VCaP (cell line): ENCODE measurements around the gene GSG1L.

Source experiments
- H3K27ac ChIP-seq: fragments of 450-650 bp; 2 replicates; pipeline ENCODE4 v1.5.1; 2017
- TF ChIP-seq, protein P1 (sequence below): fragments of 450-650 bp; conservative IDR thresholded peaks from 2 replicates; pipeline ENCODE4 v1.5.1; 2017; ENCODE audit warnings: mild to moderate bottlenecking, moderate library complexity

Gene GSG1L

GRCh38 chr16:27849621-27850020, 213.9 kb downstream of the GSG1L start:
- no peak overlapping the region for H3K27ac ChIP-seq
- TF ChIP-seq, protein P1, sequence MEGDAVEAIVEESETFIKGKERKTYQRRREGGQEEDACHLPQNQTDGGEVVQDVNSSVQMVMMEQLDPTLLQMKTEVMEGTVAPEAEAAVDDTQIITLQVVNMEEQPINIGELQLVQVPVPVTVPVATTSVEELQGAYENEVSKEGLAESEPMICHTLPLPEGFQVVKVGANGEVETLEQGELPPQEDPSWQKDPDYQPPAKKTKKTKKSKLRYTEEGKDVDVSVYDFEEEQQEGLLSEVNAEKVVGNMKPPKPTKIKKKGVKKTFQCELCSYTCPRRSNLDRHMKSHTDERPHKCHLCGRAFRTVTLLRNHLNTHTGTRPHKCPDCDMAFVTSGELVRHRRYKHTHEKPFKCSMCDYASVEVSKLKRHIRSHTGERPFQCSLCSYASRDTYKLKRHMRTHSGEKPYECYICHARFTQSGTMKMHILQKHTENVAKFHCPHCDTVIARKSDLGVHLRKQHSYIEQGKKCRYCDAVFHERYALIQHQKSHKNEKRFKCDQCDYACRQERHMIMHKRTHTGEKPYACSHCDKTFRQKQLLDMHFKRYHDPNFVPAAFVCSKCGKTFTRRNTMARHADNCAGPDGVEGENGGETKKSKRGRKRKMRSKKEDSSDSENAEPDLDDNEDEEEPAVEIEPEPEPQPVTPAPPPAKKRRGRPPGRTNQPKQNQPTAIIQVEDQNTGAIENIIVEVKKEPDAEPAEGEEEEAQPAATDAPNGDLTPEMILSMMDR = no peak

DNA sequence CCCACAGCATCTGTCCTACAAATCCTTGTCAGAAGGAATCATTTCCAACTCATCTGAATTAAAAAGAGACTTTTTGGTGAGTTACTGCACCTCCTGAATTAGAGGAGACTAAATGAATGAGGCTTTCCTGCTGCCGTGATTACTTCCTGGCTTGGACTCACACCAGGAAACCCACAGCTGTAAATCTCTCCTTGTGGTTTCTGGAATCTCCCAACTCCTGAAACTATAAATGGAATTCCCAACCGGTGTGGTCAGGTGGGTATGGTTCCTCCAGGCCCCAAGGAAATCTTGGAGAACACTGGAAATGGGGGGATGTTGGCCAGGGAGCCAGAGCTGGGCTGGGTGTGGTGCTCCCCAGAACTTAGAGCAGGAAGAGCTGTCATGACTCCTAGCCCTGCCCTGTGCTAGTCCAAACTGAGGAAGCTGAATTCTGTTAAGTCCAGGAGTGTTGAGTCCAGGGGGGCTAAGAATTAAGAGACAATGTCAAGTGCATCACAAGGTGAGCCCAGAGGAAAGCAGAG, 216.4 kb downstream of the GSG1L start:
- TF ChIP-seq, protein P1 = no peak
- H3K27ac ChIP-seq = no peak overlapping the region

DNA sequence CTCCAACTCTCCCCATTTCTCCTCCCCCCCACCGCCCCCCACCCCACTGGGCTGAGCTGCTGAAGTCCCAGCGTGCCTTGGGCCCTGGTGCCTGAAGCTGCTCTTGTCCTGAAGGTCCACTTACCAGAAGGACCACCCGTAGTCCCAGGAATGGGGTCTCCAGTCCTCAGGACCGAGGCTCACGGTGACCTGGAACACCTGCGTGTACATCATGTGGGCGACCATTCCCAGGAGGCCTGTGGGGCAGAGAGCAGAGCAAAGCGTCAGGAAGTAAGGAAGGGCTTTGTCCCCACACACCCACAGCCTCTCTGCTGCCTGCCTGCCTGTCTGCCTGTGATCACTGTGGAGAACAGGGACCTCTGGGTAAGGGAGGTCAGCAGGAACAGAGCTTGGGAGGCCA, 218.7 kb downstream of the GSG1L start:
- TF ChIP-seq, protein P1 = no peak
- no peak overlapping the region for H3K27ac ChIP-seq

- TF ChIP-seq, protein P1 = no peak
- H3K27ac ChIP-seq = no peak overlapping the region
Measured at GRCh38 chr16:27843800-27844199, 219.7 kb downstream of the GSG1L start.

DNA sequence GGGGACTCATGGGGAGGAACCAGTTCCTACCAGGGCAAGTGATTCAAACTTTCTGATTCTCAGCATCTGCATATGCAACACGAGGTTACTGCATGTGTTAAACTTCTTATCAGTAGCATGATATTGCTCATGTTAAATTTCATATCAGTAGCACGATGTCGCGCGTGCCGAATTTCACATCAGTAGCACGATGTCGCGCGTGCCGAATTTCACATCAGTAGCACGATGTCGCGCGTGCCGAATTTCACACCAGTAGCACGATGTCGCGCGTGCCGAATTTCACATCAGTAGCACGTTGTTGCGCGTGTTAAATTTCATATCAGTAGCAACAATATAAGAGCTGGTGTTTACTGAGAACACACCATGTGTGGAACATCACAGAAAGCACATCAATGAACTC, 221.6 kb downstream of the GSG1L start:
- TF ChIP-seq, protein P1 = no peak
- no peak overlapping the region for H3K27ac ChIP-seq

GRCh38 chr16:27841061-27841801, 222.3 kb downstream of the GSG1L start:
- TF ChIP-seq, protein P1 = no peak
- no peak overlapping the region for H3K27ac ChIP-seq

DNA sequence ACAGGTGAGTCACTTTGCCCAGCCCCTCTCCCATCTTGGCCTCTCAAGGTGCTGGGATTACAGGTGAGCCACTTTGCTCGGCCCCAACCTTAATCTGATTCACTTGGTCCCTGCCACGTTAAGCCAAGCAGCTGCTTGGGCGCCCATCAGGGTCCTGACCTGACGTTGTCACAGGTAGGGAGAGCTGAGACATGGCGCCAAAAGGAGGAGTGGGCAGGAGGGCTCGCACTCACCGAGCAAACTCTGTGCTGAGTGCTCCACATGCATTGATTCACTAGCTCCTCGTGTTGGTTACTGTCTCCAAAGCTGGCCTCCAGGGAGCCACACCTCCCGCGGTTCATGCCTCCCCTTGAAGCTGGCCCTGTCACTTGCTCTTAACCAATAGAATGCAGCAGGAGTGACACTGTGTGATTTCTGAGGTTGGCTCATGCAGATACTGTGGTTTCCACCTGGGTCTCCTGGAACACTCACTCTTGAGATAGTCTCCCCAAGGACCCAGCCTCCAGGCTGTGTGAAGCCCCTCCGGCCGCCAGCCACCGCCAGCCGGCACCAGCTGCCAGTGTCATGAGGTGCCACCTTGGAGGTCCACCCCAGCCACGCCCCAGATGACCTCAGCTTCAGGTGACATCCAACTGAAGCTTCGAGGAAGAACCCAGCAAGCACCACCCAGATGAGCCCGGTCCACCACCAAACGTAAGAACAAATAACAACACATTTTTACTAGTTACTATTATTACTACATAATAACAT, 223.0 kb downstream of the GSG1L start:
- TF ChIP-seq, protein P1 = no peak
- H3K27ac ChIP-seq = no peak overlapping the region
